Calu3 (cell line): ENCODE results near the gene SHISA9. TPM values are rescaled to one million over a fixed set of nuclear protein-coding genes. Genes with fewer than 3 reads are reported as not detected.

Experiments used
- BruUV-seq: library from RNA; stranded (reverse); fragments of 400-500 nt; replicated peaks from 2 replicates; lab custom pipeline; 2021; lab: Mats Ljungman, UMichigan
- CTCF ChIA-PET: fragments of 300-600 bp; sonication (Branson Sonifier 250); formaldehyde crosslinking; loops from one replicate; lab custom pipeline; 2022; ENCODE audit warnings: antibody characterized with exemption; lab: Charles Lee
- DNase-seq: peaks from one replicate; pipeline ENCODE4 v3.0.0; 2022
- H3K27ac Mint-ChIP-seq: one replicate; pipeline ENCODE4 v1.8.0; 2022; ENCODE audit warnings: mixed read lengths; ENCODE audit not compliant: unreplicated experiment
- H3K27me3 Mint-ChIP-seq: one replicate; pipeline ENCODE4 v1.8.0; 2022; ENCODE audit warnings: mixed read lengths; ENCODE audit not compliant: unreplicated experiment
- H3K36me3 Mint-ChIP-seq: one replicate; pipeline ENCODE4 v1.8.0; 2022; ENCODE audit warnings: mild to moderate bottlenecking, moderate library complexity, mixed read lengths; ENCODE audit not compliant: insufficient read depth, unreplicated experiment
- H3K4me1 Mint-ChIP-seq: one replicate; pipeline ENCODE4 v1.8.0; 2022; ENCODE audit warnings: mild to moderate bottlenecking, low read depth, mixed read lengths; ENCODE audit not compliant: unreplicated experiment
- H3K4me3 Mint-ChIP-seq: one replicate; pipeline ENCODE4 v1.8.0; 2022; ENCODE audit warnings: mild to moderate bottlenecking, low read depth, moderate library complexity, mixed read lengths; ENCODE audit not compliant: unreplicated experiment
- H3K9me3 Mint-ChIP-seq: one replicate; pipeline ENCODE4 v1.8.0; 2022; ENCODE audit warnings: low read depth, mixed read lengths; ENCODE audit not compliant: unreplicated experiment
- intact Hi-C: fragments of 100-400 bp; cut with micrococcal nuclease; formaldehyde crosslinking; loops from one replicate; pipeline ENCODE4 v1.10.0; 2022; ENCODE audit not compliant: unreplicated experiment
- total RNA-seq: library from RNA; stranded (reverse); gene quantifications from 2 replicates; pipeline ENCODE4 v1.2.3, GENCODE V29; 2022
- TF ChIP-seq, protein P1 (sequence below): fragments of 200-600 bp; IDR thresholded peaks from one replicate; pipeline ENCODE4 v1.8.0; 2022; ENCODE audit warnings: antibody characterized with exemption; ENCODE audit not compliant: unreplicated experiment

The SHISA9 gene
- total RNA-seq, 1 experiment from 2014 or later, result not detected

- intact Hi-C loops, result no loop called here
- Mint-ChIP-seq H3K36me3 (no peaks in the 10 kb centered on the region), H3K4me3 (no peak overlapping the region), H3K27ac (no peak overlapping the region), H3K9me3 (peaks cover 2% of the 10 kb centered on the region), H3K4me1 (no peaks in the 10 kb centered on the region), H3K27me3 (peaks cover 26% of the 10 kb centered on the region)
- BruUV-seq, result no TSS peak
- CTCF ChIA-PET, result no interaction called here
- TF ChIP-seq, protein P1, sequence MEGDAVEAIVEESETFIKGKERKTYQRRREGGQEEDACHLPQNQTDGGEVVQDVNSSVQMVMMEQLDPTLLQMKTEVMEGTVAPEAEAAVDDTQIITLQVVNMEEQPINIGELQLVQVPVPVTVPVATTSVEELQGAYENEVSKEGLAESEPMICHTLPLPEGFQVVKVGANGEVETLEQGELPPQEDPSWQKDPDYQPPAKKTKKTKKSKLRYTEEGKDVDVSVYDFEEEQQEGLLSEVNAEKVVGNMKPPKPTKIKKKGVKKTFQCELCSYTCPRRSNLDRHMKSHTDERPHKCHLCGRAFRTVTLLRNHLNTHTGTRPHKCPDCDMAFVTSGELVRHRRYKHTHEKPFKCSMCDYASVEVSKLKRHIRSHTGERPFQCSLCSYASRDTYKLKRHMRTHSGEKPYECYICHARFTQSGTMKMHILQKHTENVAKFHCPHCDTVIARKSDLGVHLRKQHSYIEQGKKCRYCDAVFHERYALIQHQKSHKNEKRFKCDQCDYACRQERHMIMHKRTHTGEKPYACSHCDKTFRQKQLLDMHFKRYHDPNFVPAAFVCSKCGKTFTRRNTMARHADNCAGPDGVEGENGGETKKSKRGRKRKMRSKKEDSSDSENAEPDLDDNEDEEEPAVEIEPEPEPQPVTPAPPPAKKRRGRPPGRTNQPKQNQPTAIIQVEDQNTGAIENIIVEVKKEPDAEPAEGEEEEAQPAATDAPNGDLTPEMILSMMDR, result no peak
- DNase-seq, result no peak
Observed at GRCh38 chr16:12879812-12880211, 21.6 kb upstream of the SHISA9 start.

- Mint-ChIP-seq H3K4me1 (no peaks in the 10 kb centered on the region), H3K36me3 (no peaks in the 10 kb centered on the region), H3K27ac (no peak overlapping the region), H3K27me3 (peaks cover 26% of the 10 kb centered on the region), H3K4me3 (no peak overlapping the region), H3K9me3 (peaks cover 2% of the 10 kb centered on the region)
- intact Hi-C loops, result no loop called here
- no peak for DNase-seq
- BruUV-seq, result no TSS peak
- CTCF ChIA-PET, result no interaction called here
- TF ChIP-seq, protein P1, result no peak
Observed at GRCh38 chr16:12881182-12881581, 20.2 kb upstream of the SHISA9 start.

GRCh38 chr16:12881740-12882139 is 19.7 kb upstream of the SHISA9 start:
- no TSS peak for BruUV-seq
- H3K36me3 Mint-ChIP-seq, result no peaks in the 10 kb centered on the region
- H3K4me3 Mint-ChIP-seq, result no peak overlapping the region
- TF ChIP-seq, protein P1, result no peak
- no peaks in the 10 kb centered on the region for H3K4me1 Mint-ChIP-seq
- no peak for DNase-seq
- H3K27me3 Mint-ChIP-seq, result peaks cover 31% of the 10 kb centered on the region
- intact Hi-C loops, result no loop called here
- H3K27ac Mint-ChIP-seq, result no peak overlapping the region
- H3K9me3 Mint-ChIP-seq, result peaks cover 2% of the 10 kb centered on the region
- CTCF ChIA-PET, result no interaction called here

GRCh38 chr16:12885742-12886141 is 15.7 kb upstream of the SHISA9 start:
- intact Hi-C loops, result no loop called here
- Mint-ChIP-seq H3K4me3 (no peak overlapping the region), H3K9me3 (peaks cover 2% of the 10 kb centered on the region), H3K36me3 (no peaks in the 10 kb centered on the region), H3K27ac (no peak overlapping the region), H3K27me3 (peaks cover 25% of the 10 kb centered on the region), H3K4me1 (no peaks in the 10 kb centered on the region)
- TF ChIP-seq, protein P1, result no peak
- DNase-seq, result no peak
- CTCF ChIA-PET, result interaction anchor here (0.8 kb wide), 1 partner anchor 241 kb away, joined by 5 read pairs; no protein-coding TSS in a partner anchor
- BruUV-seq, result no TSS peak
